SK-N-SH treated with all-trans-retinoic acid at 6 μM for 48 hours (cell line): Measurements from ENCODE around the gene TRPM5.

ENCODE experiments used
- ATAC-seq: fragments of 200-7000 bp; cut with Tn5 transposase; 3 replicates; pipeline ENCODE4 v1.9.1; 2020; ENCODE audit warnings: mild to moderate bottlenecking, moderate library complexity
- BACH2 ChIP-seq: fragments of 250-450 bp; sonication (Bioruptor Pico); IDR thresholded peaks from 2 replicates; pipeline ENCODE4 v1.9.0; 2021; ENCODE audit warnings: mild to moderate bottlenecking, borderline replicate concordance
- CSDC2 ChIP-seq: fragments of 250-450 bp; sonication (Bioruptor Pico); IDR thresholded peaks from 2 replicates; pipeline ENCODE4 v1.5.0; 2020; ENCODE audit warnings: mild to moderate bottlenecking, moderate library complexity
- ESRRG ChIP-seq: fragments of 250-450 bp; sonication (Bioruptor Pico); IDR thresholded peaks from 2 replicates; pipeline ENCODE4 v1.6.1; 2021; ENCODE audit warnings: mild to moderate bottlenecking
- GLIS3 ChIP-seq: fragments of 250-450 bp; sonication (Bioruptor Pico); IDR thresholded peaks from 2 replicates; pipeline ENCODE4 v1.5.0; 2020; ENCODE audit warnings: mild to moderate bottlenecking, moderate library complexity
- ISL1 ChIP-seq: fragments of 250-450 bp; sonication (Bioruptor Pico); IDR thresholded peaks from 2 replicates; pipeline ENCODE4 v2.1.2; 2022; ENCODE audit warnings: mild to moderate bottlenecking, moderate library complexity
- OSR1 ChIP-seq: fragments of 250-450 bp; sonication (Bioruptor Pico); IDR thresholded peaks from 2 replicates; pipeline ENCODE4 v1.8.0; 2022; ENCODE audit warnings: moderate library complexity, mild to moderate bottlenecking, inconsistent platforms
- PPARA ChIP-seq: fragments of 250-450 bp; sonication (Bioruptor Pico); IDR thresholded peaks from 2 replicates; pipeline ENCODE4 v1.5.0; 2020; ENCODE audit warnings: mild to moderate bottlenecking, borderline replicate concordance
- RARB ChIP-seq: fragments of 250-450 bp; sonication (Bioruptor Pico); IDR thresholded peaks from 2 replicates; pipeline ENCODE4 v1.8.0; 2021; ENCODE audit warnings: mild to moderate bottlenecking, moderate library complexity
- SNAI2 ChIP-seq: fragments of 250-450 bp; sonication (Bioruptor Pico); IDR thresholded peaks from 2 replicates; pipeline ENCODE4 v1.5.0; 2020; ENCODE audit warnings: mild to moderate bottlenecking, moderate library complexity
- TCF4 ChIP-seq: fragments of 250-450 bp; sonication (Bioruptor Pico); IDR thresholded peaks from 2 replicates; pipeline ENCODE4 v1.8.0; 2021; ENCODE audit warnings: mild to moderate bottlenecking, moderate library complexity, borderline replicate concordance
- TOX ChIP-seq: fragments of 250-450 bp; sonication (Bioruptor Pico); IDR thresholded peaks from 2 replicates; pipeline ENCODE4 v1.8.0; 2021; ENCODE audit warnings: mild to moderate bottlenecking, moderate library complexity, borderline replicate concordance
- ZC3H10 ChIP-seq: fragments of 250-450 bp; sonication (Bioruptor Pico); IDR thresholded peaks from 2 replicates; pipeline ENCODE4 v1.5.1; 2021; ENCODE audit warnings: mild to moderate bottlenecking, moderate library complexity
- ZFP3 ChIP-seq: fragments of 250-450 bp; sonication (Bioruptor Pico); IDR thresholded peaks from 2 replicates; pipeline ENCODE4 v1.5.0; 2020; ENCODE audit warnings: mild to moderate bottlenecking, moderate library complexity
- ZFP30 ChIP-seq: fragments of 450-650 bp; formaldehyde crosslinking; IDR thresholded peaks from 2 replicates; pipeline ENCODE4 v1.5.0; 2022; ENCODE audit warnings: mild to moderate bottlenecking, moderate library complexity
- ZNF70 ChIP-seq: fragments of 450-650 bp; formaldehyde crosslinking; IDR thresholded peaks from 2 replicates; pipeline ENCODE4 v1.5.0; 2020; ENCODE audit warnings: mild to moderate bottlenecking, moderate library complexity
- ZNF8 ChIP-seq: fragments of 450-650 bp; formaldehyde crosslinking; IDR thresholded peaks from 2 replicates; pipeline ENCODE4 v1.5.0; 2020; ENCODE audit warnings: mild to moderate bottlenecking, moderate library complexity
- TF ChIP-seq, protein P1 (sequence below): fragments of 250-450 bp; sonication (Bioruptor Pico); IDR thresholded peaks from 2 replicates; pipeline ENCODE4 v1.8.0; 2020; ENCODE audit warnings: mild to moderate bottlenecking, moderate library complexity, borderline replicate concordance
- TF ChIP-seq, protein P2 (sequence below): fragments of 250-450 bp; sonication (Bioruptor Pico); IDR thresholded peaks from 2 replicates; pipeline ENCODE4 v1.5.1; 2020; ENCODE audit warnings: low read depth, mild to moderate bottlenecking, moderate library complexity
- TF ChIP-seq, protein P3 (sequence below): fragments of 250-450 bp; sonication (Bioruptor Pico); IDR thresholded peaks from 2 replicates; pipeline ENCODE4 v1.5.1; 2021; ENCODE audit warnings: mild to moderate bottlenecking, moderate library complexity
- TF ChIP-seq, protein P4 (sequence below): fragments of 250-450 bp; sonication (Bioruptor Pico); IDR thresholded peaks from 2 replicates; pipeline ENCODE4 v1.5.0; 2020; ENCODE audit warnings: mild to moderate bottlenecking, moderate library complexity

TRPM5 gene

DNA sequence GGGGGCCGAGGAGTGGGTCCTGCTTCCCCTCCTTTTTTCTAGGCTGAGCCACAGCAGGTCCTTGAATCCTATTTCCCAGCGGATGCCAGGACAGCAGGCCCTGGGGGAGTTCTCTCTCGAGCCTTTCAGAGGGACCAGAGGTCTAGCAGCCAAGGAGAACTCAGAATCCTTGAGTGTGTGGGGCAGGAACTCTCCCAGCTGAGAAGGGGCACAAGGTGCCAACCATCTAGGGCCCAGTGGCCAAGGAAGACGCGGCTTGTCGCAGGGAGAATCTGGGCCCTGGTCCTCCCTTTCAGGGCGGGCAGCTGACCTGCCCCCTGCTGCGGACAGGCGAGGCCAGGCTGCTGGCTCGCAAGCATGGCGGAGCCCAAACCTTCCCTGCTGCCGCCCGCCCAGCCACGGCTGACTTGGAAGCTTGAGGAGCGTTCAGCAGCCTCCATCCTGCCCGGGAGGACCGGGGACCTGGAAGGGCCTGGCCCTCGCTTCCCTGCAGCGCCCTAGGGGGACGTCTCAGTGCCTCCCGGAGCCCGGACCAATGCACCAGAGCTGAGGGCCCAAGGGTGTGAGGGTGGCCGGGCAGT is 44.7 kb downstream of the TRPM5 start:
- no peak for TF ChIP-seq TOX (CRISPR knock-in tag)
- peak; percentile 12 for ATAC-seq

DNA sequence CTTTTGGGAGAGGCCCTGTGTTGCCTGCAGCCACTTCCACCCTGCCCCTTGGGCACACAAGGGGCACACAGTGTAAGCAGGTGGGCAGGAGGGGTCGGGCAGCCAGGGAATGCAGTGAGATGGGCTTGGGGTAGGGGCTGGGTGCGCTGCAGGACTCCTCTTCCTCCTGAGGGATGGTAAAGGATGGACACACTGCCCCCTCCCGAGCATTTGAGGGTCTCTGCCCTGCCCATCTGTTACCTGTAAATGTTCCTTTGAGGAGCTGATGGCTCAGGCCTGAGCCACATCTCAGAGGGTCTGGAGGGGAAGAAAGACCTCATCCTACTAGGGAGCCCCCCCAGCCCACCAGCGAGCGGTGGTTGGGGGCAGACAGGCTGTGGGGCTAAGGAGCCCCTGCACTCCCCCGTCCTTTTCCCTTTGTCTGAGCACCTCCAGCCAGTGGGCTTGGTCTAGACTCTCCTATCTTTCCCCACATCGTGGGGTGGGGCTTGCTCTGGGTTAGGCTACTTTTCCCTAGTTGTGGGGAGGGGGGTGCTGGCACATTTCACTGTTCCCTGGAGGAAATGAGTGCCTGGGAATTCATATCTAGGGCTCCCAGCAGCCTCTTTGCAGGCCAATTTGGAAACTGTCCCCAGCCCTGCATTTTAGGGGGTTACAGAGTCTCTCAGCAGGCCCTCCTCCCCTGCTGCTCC is 45.5 kb downstream of the TRPM5 start:
- TF ChIP-seq PPARA (CRISPR knock-in tag) (no peak), SNAI2 (CRISPR knock-in tag) (no peak), ZFP3 (CRISPR knock-in tag) (no peak), TCF4 (no peak), RARB (no peak), OSR1 (CRISPR knock-in tag) (no peak), BACH2 (CRISPR knock-in tag) (no peak), CSDC2 (CRISPR knock-in tag) (no peak), ZNF8 (no peak), TOX (CRISPR knock-in tag) (no peak), GLIS3 (CRISPR knock-in tag) (no peak), ESRRG (no peak), ISL1 (CRISPR knock-in tag) (no peak)
- TF ChIP-seq, protein P1, sequence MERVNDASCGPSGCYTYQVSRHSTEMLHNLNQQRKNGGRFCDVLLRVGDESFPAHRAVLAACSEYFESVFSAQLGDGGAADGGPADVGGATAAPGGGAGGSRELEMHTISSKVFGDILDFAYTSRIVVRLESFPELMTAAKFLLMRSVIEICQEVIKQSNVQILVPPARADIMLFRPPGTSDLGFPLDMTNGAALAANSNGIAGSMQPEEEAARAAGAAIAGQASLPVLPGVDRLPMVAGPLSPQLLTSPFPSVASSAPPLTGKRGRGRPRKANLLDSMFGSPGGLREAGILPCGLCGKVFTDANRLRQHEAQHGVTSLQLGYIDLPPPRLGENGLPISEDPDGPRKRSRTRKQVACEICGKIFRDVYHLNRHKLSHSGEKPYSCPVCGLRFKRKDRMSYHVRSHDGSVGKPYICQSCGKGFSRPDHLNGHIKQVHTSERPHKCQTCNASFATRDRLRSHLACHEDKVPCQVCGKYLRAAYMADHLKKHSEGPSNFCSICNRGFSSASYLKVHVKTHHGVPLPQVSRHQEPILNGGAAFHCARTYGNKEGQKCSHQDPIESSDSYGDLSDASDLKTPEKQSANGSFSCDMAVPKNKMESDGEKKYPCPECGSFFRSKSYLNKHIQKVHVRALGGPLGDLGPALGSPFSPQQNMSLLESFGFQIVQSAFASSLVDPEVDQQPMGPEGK (CRISPR knock-in tag) = no peak
- TF ChIP-seq, protein P2, sequence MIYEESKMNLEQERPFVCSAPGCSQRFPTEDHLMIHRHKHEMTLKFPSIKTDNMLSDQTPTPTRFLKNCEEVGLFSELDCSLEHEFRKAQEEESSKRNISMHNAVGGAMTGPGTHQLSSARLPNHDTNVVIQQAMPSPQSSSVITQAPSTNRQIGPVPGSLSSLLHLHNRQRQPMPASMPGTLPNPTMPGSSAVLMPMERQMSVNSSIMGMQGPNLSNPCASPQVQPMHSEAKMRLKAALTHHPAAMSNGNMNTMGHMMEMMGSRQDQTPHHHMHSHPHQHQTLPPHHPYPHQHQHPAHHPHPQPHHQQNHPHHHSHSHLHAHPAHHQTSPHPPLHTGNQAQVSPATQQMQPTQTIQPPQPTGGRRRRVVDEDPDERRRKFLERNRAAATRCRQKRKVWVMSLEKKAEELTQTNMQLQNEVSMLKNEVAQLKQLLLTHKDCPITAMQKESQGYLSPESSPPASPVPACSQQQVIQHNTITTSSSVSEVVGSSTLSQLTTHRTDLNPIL (CRISPR knock-in tag) = no peak
- TF ChIP-seq, protein P3, sequence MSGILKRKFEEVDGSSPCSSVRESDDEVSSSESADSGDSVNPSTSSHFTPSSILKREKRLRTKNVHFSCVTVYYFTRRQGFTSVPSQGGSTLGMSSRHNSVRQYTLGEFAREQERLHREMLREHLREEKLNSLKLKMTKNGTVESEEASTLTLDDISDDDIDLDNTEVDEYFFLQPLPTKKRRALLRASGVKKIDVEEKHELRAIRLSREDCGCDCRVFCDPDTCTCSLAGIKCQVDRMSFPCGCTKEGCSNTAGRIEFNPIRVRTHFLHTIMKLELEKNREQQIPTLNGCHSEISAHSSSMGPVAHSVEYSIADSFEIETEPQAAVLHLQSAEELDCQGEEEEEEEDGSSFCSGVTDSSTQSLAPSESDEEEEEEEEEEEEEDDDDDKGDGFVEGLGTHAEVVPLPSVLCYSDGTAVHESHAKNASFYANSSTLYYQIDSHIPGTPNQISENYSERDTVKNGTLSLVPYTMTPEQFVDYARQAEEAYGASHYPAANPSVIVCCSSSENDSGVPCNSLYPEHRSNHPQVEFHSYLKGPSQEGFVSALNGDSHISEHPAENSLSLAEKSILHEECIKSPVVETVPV (CRISPR knock-in tag) = no peak
- ATAC-seq = no peak

DNA sequence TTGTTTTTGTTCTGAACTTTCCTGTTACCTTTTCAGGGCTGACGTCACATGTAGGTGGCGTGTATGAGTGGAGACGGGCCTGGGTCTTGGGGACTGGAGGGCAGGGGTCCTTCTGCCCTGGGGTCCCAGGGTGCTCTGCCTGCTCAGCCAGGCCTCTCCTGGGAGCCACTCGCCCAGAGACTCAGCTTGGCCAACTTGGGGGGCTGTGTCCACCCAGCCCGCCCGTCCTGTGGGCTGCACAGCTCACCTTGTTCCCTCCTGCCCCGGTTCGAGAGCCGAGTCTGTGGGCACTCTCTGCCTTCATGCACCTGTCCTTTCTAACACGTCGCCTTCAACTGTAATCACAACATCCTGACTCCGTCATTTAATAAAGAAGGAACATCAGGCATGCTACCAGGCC is 47.3 kb downstream of the TRPM5 start:
- no peak for ATAC-seq
- TF ChIP-seq PPARA (CRISPR knock-in tag) (no peak), ZNF8 (no peak), RARB (no peak), ZC3H10 (CRISPR knock-in tag) (no peak), ZNF70 (no peak), TCF4 (no peak), CSDC2 (CRISPR knock-in tag) (no peak), OSR1 (CRISPR knock-in tag) (no peak), SNAI2 (CRISPR knock-in tag) (no peak), ZFP3 (CRISPR knock-in tag) (no peak), ZFP30 (no peak), BACH2 (CRISPR knock-in tag) (no peak), GLIS3 (CRISPR knock-in tag) (no peak)
- TF ChIP-seq, protein P1 (CRISPR knock-in tag) = no peak
- TF ChIP-seq, protein P3 (CRISPR knock-in tag) = no peak
- TF ChIP-seq, protein P4, sequence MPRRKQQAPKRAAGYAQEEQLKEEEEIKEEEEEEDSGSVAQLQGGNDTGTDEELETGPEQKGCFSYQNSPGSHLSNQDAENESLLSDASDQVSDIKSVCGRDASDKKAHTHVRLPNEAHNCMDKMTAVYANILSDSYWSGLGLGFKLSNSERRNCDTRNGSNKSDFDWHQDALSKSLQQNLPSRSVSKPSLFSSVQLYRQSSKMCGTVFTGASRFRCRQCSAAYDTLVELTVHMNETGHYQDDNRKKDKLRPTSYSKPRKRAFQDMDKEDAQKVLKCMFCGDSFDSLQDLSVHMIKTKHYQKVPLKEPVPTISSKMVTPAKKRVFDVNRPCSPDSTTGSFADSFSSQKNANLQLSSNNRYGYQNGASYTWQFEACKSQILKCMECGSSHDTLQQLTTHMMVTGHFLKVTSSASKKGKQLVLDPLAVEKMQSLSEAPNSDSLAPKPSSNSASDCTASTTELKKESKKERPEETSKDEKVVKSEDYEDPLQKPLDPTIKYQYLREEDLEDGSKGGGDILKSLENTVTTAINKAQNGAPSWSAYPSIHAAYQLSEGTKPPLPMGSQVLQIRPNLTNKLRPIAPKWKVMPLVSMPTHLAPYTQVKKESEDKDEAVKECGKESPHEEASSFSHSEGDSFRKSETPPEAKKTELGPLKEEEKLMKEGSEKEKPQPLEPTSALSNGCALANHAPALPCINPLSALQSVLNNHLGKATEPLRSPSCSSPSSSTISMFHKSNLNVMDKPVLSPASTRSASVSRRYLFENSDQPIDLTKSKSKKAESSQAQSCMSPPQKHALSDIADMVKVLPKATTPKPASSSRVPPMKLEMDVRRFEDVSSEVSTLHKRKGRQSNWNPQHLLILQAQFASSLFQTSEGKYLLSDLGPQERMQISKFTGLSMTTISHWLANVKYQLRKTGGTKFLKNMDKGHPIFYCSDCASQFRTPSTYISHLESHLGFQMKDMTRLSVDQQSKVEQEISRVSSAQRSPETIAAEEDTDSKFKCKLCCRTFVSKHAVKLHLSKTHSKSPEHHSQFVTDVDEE (CRISPR knock-in tag) = no peak
- TF ChIP-seq, protein P2 (CRISPR knock-in tag) = no peak
